ENCODE results near the gene ZNF444. TPM values are rescaled to one million over a fixed set of nuclear protein-coding genes. Genes with fewer than 3 reads are reported as not detected.
"Not testable (repeated sequence)": the region's sequence is repeated elsewhere in the genome, so short reads cannot be mapped to it uniquely, and the experiment has no call there.

Gene ZNF444
- total RNA-seq, 2 donors from 2014 or later = 18.3 to 20.8 TPM

GRCh38 chr19:56158170-56158757 is 17.2 kb downstream of the ZNF444 start:
- ATAC-seq = no peak
- no peak for DNase-seq
- intact Hi-C loops (cut with DNase I) = loop anchor here in 1 of 2 donors (5.0 kb wide), 1 partner anchor 71 kb away; no protein-coding TSS in a partner anchor

GRCh38 chr19:56159009-56159559 is 18.0 kb downstream of the ZNF444 start:
- ATAC-seq = no peak

GRCh38 chr19:56159622-56160271 is 18.7 kb downstream of the ZNF444 start:
- no peak for ATAC-seq
- DNase-seq = no peak
- intact Hi-C loops (cut with DNase I) = loop anchor here in 1 of 2 donors (5.0 kb wide), 1 partner anchor 72 kb away; no protein-coding TSS in a partner anchor

More at GRCh38 chr19:56159009-56159559, 18.0 kb downstream of the ZNF444 start:
- intact Hi-C loops (cut with DNase I) = loop anchor here in 1 of 2 donors (5.0 kb wide), 1 partner anchor 72 kb away; no protein-coding TSS in a partner anchor
- no peak for DNase-seq

DNA sequence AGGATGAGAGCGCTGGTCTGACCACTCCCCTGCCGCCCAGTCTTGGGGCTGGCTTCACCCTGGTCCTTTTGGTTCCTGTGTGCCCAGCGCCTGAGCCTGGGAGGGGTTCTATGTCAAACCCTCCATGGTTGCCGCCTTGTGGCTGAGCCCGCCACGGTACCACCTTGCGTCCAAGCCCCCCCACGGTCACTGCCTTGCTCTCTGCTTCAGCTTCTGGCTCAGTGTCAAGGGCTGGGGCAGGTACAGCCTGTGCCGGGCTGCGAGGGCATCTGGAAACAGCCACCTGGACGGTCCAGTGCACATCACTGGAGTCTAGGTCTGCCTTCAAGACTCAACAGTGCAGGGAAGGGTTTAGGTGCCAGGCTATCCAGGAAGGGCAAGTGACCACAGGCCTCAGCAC is 20.4 kb downstream of the ZNF444 start:
- no peak for ATAC-seq
- intact Hi-C loops (cut with DNase I) = no loop called here
- no peak for DNase-seq

- intact Hi-C loops (cut with DNase I) = no loop called here
- ATAC-seq (no peak), DNase-seq (no peak)
Observed at GRCh38 chr19:56162258-56162657, 21.2 kb downstream of the ZNF444 start.

GRCh38 chr19:56163097-56163496 is 22.0 kb downstream of the ZNF444 start:
- intact Hi-C loops (cut with DNase I) = no loop called here
- DNase-seq = no peak
- ATAC-seq = no peak

DNA sequence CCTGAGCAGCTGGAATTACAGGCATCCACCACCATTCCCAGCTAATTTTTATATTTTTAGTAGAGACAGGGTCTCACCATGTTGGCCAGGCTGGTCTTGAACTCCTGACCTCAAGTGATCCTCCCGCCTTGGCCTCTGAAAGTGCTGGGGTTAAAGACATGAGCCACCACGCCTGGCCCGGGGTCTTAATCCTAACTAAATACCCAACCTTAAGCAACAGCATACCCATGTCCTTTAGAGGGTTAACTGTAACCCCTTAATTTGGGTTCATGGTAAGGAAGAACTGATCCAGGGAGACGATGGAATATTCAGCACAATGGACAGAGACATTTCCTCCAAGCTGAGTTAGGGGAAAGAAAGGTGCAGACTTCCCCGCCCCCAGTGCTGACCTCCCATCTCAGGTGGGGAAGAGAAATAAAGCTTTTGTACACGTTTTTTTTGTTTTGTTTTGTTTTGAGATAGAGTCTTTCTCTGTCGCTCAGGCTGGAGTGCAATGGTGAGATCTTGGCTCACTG is 26.0 kb downstream of the ZNF444 start:
- DNase-seq (no peak), ATAC-seq (no peak)
- intact Hi-C loops (cut with DNase I) = no loop called here

GRCh38 chr19:56170261-56170660 is 29.2 kb downstream of the ZNF444 start:
- intact Hi-C loops (cut with DNase I) = loop anchor here in 1 of 2 donors (5.0 kb wide), 1 partner anchor 93 kb away; no protein-coding TSS in a partner anchor
- ATAC-seq (peak in 1 of 2 donors; percentile 59), DNase-seq (no peak)

- intact Hi-C loops (cut with DNase I) = loop anchor here in 1 of 2 donors (5.0 kb wide), 1 partner anchor 97 kb away; no protein-coding TSS in a partner anchor
- DNase-seq (no peak), ATAC-seq (no peak)
Observed at GRCh38 chr19:56174086-56174485, 33.0 kb downstream of the ZNF444 start.

DNA sequence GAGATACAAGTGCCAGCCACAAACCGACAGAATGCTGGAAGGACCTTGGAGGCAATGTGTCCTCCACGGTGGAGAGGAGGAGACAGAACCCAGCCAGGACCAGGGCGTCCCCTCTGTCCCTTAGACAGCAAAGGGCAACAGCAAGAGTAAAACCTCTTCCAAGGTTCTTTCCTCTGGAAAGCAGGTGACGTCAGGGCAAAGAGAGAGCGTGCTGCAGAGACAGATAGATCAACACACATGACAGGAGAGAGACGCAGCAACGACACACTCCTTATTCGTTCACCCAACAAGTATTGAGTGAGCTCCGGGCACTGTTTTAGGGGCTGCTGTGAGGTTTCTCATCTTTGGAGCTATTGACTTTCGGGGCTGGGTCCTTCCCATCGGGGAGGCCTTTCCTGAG is 33.5 kb downstream of the ZNF444 start:
- ATAC-seq = no peak
- no peak for DNase-seq
- intact Hi-C loops (cut with DNase I) = loop anchor here in 1 of 2 donors (5.0 kb wide), 1 partner anchor 97 kb away; no protein-coding TSS in a partner anchor

GRCh38 chr19:56175861-56176307 is 34.8 kb downstream of the ZNF444 start, which contains the start of gene GALP:
GALP (plus strand) TSS chr19:56176008; CDS start chr19:56177109, 1,101 bp downstream.
- intact Hi-C loops (cut with DNase I); ATAC-seq; DNase-seq: not testable (repeated sequence)

GRCh38 chr19:56176310-56176709 is 35.2 kb downstream of the ZNF444 start:
- intact Hi-C loops (cut with DNase I); ATAC-seq: not testable (repeated sequence)

DNA sequence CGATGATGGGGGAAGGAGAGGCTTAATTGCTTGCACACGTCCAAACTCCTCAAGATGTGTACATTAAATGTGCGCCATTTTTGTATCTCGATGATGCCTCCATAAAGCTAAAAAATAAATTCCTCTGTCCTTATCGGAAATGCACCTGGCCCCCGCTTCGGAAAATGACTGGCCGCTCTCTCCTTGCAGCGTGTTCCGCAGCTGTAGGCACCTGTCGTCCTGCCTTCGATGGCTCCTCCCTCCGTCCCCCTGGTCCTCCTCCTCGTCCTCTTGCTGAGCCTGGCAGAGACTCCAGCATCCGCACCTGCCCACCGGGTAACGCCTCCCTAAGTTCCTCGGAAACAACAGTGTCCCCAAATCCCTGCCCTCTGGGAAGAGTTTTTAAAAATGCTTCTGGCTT is 35.8 kb downstream of the ZNF444 start:
- intact Hi-C loops (cut with DNase I) = no loop called here
- no peak for ATAC-seq
- DNase-seq = no peak

More at GRCh38 chr19:56176310-56176709, 35.2 kb downstream of the ZNF444 start:
- not testable (repeated sequence) for DNase-seq

GRCh38 chr19:56177564-56178243 is 36.6 kb downstream of the ZNF444 start:
- ATAC-seq (no peak), DNase-seq (no peak)
- intact Hi-C loops (cut with DNase I) = no loop called here

- no peak for ATAC-seq
- no peak for DNase-seq
- intact Hi-C loops (cut with DNase I) = no loop called here
Observed at GRCh38 chr19:56189785-56190184, 48.7 kb downstream of the ZNF444 start.

DNA sequence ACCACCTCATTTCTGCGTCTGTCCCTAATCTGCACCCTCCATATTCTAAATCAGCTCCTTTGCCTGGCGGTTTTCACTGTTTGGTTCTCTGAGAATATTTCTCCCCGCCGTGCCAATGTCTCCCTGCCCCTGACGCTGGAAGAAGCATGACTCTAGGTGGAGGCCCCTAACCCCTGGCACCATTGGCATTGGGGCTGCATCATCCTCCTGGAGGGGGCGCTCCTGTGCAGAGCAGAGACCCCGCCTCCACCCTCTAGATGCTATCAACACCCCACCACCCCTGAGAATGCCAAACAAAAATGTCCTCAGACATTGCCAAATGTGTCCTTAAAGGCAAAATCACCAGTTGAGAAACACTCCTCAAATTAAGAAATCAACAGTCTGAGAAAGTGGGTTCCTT is 50.0 kb downstream of the ZNF444 start:
- DNase-seq (no peak), ATAC-seq (no peak)
- intact Hi-C loops (cut with DNase I) = no loop called here

DNA sequence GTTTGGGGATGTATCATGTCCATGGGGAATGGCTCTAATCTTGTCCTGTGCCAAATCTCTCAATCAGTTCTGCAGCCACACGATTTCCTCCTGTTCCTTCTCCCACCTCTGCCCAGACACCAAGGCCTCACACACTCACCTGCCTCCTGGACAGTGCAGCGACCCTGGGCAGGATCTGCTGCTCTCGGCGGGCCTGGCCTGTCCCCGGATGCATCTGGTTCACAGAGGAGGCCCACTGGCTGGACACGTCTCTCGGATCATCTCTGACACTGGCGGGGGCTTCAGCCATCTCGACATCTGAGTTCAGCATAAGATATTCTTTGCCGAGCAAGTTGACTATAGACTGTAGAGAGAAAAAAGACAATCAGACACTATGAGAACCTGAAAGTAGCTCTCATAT is 50.6 kb downstream of the ZNF444 start:
- intact Hi-C loops (cut with DNase I) = no loop called here
- DNase-seq (no peak), ATAC-seq (no peak)

DNA sequence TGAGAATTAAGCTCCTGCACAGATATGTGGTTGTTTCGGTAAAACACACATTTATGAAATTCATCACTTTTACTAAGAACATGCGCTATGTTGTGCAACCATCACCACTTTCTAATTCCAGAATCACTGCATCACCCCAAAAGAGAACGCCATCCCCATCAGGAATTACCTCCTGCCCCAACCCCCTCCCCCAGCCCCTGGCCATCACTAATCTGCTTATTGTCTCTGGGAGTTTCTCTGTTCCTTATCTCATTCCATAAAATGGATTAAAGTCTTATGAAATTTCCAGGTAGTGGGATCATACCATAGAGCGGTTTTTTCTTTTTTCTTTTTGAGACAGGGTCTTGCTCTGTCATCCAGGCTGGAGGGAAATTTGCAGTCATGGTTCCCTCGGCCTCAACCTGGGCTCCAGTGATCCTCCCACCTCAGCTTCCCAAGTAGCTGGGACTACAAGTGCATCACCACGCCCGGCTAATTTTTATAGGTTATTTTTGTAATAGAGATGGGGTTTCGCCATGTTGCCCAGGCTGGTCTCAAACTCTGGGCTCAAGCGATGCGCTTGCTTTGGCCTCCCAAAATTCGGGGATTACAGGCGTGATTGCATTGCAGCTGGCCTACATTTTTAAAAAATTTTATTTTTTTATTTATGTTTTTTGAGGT is 53.0 kb downstream of the ZNF444 start:
- ATAC-seq = no peak
- intact Hi-C loops (cut with DNase I) = no loop called here
- DNase-seq = no peak

DNA sequence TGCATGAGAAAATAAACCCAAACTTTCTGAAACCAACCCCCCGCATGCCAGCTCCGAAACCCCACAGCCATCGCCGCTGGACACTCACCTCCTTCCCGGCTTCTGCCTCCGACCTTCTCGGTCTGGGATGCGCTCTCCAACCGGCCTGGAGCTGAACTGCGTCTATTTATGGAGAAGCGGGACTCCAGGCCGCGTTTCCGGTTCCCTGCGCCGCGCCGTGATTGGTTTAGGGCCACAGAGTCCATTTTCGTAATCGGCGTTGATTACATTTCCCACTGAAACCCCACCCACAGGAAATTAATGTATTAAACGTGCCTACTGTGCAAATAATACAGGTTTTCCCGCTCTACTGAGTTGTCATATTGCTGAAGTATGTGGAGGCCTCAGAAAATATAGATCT is 56.6 kb downstream of the ZNF444 start, which contains the start of gene ZSCAN5B:
TSS of gene ZSCAN5B (minus strand) at position 138 of the 400 bp plus-strand sequence. CDS start 4,731 bp downstream, outside the sequence.
- DNase-seq; intact Hi-C loops (cut with DNase I): not testable (repeated sequence)

More for the DNA sequence above, 56.6 kb downstream of the ZNF444 start, which contains the start of gene ZSCAN5B:
- not testable (repeated sequence) for ATAC-seq

Data from left cardiac atrium (tissue), 4 donors.